ENCODE data around the gene SPTBN4.
"Not testable (repeated sequence)": the region's sequence is repeated elsewhere in the genome, so short reads cannot be mapped to it uniquely, and the experiment has no call there.

Gene SPTBN4

GRCh38 chr19:40466985-40467734 lies at the start of gene SPTBN4:
TSS of gene SPTBN4 (plus strand) at chr19:40467001. CDS start at chr19:40472622, 5,621 bp downstream.
- no peak for FAIRE-seq

GRCh38 chr19:40417643-40417981 lies 49.2 kb upstream of the SPTBN4 start:
- no peak for FAIRE-seq

- no peak for FAIRE-seq
These were observed 48.8 kb upstream of the SPTBN4 start for GRCh38 chr19:40418040-40418439.

- no peak for FAIRE-seq
These were observed 47.7 kb upstream of the SPTBN4 start for GRCh38 chr19:40419066-40419612.

- FAIRE-seq, result no peak
These were observed 47.0 kb upstream of the SPTBN4 start for GRCh38 chr19:40419780-40420179.

- no peak for FAIRE-seq
These were observed 46.4 kb upstream of the SPTBN4 start for GRCh38 chr19:40420451-40420765.

- FAIRE-seq, result no peak
These were observed 45.7 kb upstream of the SPTBN4 start for GRCh38 chr19:40420766-40421765.

GRCh38 chr19:40421993-40422747 lies 44.6 kb upstream of the SPTBN4 start:
- no peak for FAIRE-seq

- FAIRE-seq, result no peak
These were observed 43.8 kb upstream of the SPTBN4 start for GRCh38 chr19:40422748-40423566.

GRCh38 chr19:40423938-40424337 lies 42.9 kb upstream of the SPTBN4 start:
- FAIRE-seq, result no peak

- no peak for FAIRE-seq
These were observed 42.0 kb upstream of the SPTBN4 start for GRCh38 chr19:40424637-40425449.

GRCh38 chr19:40425450-40426287 lies 41.1 kb upstream of the SPTBN4 start, which contains the start of gene SERTAD1:
TSS of gene SERTAD1 (minus strand) at chr19:40425992. CDS start at chr19:40423546, 2,446 bp downstream.
- peak; percentile 99 for FAIRE-seq

- FAIRE-seq, result not testable (repeated sequence)
These were observed 38.6 kb upstream of the SPTBN4 start for GRCh38 chr19:40428197-40428596.

- not testable (repeated sequence) for FAIRE-seq
These were observed 36.6 kb upstream of the SPTBN4 start for GRCh38 chr19:40430242-40430641.

GRCh38 chr19:40431698-40432097 lies 35.1 kb upstream of the SPTBN4 start:
- no peak for FAIRE-seq

- not testable (repeated sequence) for FAIRE-seq
These were observed 34.0 kb upstream of the SPTBN4 start for GRCh38 chr19:40432760-40433159.

- peak; percentile 3 for FAIRE-seq
These were observed 33.2 kb upstream of the SPTBN4 start for GRCh38 chr19:40433391-40434216.

GRCh38 chr19:40438284-40438683 lies 28.5 kb upstream of the SPTBN4 start:
- FAIRE-seq, result no peak

- FAIRE-seq, result no peak
These were observed 25.0 kb upstream of the SPTBN4 start for GRCh38 chr19:40441719-40442253.
